HG03565 (cell line): ENCODE results near the gene CACNA1C.
"Not testable (repeated sequence)": the region's sequence is repeated elsewhere in the genome, so short reads cannot be mapped to it uniquely, and the experiment has no call there.

ENCODE experiments used
- ATAC-seq: cut with Tn5 transposase; IDR thresholded peaks from one replicate; pipeline ENCODE4 v1.9.1; 2021; ENCODE audit warnings: mild to moderate bottlenecking, moderate library complexity; ENCODE audit not compliant: unreplicated experiment

CACNA1C gene

GRCh38 chr12:2074792-2075191 is 22.0 kb downstream of the CACNA1C start:
- ATAC-seq, result no peak

- ATAC-seq, result no peak
These were observed 22.9 kb downstream of the CACNA1C start for GRCh38 chr12:2075508-2076195.

- ATAC-seq, result no peak
These were observed 23.4 kb downstream of the CACNA1C start for GRCh38 chr12:2076196-2076570.

DNA sequence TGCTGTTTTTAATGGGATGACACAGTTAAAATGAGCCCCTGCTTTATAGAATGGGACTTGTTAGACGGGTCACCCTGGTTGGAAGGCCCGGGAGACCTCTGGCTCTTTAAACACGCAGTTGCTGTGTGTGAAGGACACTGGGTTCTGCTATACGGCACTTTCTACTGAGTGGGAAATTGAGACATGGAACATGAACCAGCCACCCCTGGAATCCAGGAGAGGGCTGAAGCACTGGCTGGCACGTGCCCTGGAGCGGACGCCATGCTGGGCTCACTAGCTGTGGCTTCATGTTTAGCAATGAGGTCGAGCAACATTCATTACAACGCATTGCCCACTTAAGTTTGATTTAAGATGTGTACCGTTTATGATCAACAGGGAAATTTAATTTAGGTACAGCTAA is 23.9 kb downstream of the CACNA1C start:
- no peak for ATAC-seq

- ATAC-seq, result no peak
These were observed 27.8 kb downstream of the CACNA1C start for GRCh38 chr12:2080604-2081003.

GRCh38 chr12:2082321-2082720 is 29.5 kb downstream of the CACNA1C start:
- ATAC-seq, result no peak

DNA sequence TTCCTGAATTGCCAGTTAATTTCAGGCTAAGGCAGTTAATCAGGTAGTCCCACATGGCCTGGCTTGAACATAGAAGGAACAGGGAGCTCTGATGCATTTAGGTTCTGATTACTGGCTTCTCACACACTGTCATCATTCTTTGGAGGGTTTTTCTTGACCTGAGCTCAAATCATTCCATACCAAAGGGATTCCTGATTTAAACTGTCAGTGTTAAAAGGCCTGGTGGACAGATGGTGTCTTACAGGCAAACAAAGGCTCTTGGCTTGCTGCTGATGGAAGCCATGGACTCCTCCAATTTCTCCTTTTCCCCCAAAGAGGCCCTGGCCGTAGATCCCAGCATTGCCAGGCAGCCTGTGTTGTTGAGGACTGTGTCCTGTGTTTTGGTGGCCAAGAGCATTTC is 30.2 kb downstream of the CACNA1C start:
- ATAC-seq, result no peak

DNA sequence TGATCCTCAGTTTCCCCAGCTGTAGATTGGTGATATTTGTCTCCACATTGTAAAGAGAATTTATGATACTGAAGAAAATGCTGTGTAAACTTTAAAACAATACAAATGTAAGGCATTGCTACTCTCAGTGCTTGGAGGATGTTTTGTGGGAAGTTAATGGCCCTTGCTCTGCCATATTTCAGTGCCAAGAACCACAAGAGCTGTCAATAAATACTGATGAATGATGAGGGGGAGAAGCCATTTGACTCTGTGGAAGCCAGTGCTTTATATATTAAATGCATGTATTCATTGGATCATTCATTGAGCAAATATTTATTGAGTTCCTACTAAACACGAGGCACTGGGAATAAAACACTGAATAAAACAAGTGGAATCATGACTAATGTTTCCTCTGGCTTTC is 30.8 kb downstream of the CACNA1C start:
- ATAC-seq, result no peak

GRCh38 chr12:2084553-2085296 is 31.9 kb downstream of the CACNA1C start:
- no peak for ATAC-seq

- ATAC-seq, result no peak
These were observed 39.6 kb downstream of the CACNA1C start for GRCh38 chr12:2092354-2092753.

DNA sequence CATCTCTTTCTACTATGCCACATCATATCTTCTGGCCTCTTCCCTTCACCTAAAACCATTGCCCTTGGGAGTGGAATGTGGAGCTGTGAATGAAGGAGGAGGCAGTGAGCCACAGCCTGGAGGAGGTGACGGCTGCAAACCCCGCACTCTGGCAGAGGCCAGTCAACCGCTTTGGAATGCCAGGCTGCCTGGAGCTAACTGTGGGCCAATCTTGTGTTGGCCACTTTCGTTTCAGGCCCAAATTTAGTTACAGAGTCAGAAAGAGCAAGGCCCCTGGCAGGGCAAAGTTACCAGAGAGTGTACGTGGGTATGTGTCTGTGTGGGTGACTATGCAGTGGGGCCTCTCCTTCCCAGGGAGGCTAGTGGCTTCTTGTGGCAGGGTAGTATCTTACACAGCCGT is 40.1 kb downstream of the CACNA1C start:
- no peak for ATAC-seq

DNA sequence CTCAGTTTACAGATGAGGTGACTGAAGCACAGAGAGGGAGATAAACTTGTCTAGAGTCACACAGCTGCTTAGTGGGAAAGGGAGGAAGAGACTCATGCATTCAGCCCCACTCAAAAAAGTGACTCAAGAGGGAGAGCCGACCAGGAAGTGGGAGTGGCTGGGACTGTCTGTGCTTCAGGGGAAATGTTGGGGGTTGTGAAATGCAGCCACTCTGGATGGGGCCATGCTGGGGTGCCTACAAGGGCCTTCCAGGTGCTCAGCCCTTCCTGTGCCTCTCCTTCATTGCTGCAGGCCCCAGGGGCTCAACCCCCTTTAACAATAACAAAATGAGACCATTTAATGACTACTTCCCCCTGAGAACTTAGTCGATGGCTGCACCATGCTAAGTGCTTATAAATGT is 41.8 kb downstream of the CACNA1C start:
- ATAC-seq, result no peak

DNA sequence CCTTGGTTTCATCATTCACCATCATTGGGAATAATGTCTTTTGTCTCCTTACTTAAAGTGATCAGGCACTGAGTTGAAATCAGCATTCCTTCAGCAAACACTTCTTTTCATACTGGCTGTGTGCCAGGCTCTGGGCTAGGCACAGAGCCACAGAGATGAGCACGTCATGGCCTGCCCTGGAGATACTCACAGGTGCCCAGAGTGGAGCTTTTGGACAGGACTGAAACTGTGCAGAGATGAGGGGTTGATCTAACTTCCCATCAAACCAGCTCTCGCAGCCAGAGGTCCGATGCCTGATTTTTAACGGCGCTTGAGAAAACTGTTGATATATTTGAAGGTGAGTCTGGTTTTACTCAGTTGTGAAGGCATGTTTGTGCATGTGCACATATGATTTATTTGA is 43.1 kb downstream of the CACNA1C start:
- ATAC-seq, result no peak

- ATAC-seq, result no peak
These were observed 44.8 kb downstream of the CACNA1C start for GRCh38 chr12:2097617-2098016.

DNA sequence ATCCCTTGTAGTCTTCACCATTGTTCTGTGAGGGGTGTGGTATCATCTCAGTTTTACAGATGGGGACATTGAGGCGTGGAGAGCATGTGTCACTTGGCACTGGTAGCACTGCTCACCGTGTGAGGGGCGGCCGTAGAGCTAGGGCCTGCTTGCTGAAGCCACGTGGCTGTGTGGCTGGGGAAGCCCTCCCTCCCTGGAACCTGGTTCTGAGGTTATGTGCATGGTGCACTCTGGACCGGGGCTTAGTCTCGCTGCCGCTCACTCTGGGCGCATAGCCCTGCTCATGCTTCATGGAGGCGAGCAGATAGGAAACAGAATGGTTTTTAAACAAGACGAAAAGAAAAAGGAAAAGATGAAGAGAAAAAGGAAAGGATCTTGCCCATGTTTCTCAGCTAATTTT is 46.1 kb downstream of the CACNA1C start:
- no peak for ATAC-seq

- ATAC-seq, result no peak
These were observed 46.8 kb downstream of the CACNA1C start for GRCh38 chr12:2099595-2099994.

DNA sequence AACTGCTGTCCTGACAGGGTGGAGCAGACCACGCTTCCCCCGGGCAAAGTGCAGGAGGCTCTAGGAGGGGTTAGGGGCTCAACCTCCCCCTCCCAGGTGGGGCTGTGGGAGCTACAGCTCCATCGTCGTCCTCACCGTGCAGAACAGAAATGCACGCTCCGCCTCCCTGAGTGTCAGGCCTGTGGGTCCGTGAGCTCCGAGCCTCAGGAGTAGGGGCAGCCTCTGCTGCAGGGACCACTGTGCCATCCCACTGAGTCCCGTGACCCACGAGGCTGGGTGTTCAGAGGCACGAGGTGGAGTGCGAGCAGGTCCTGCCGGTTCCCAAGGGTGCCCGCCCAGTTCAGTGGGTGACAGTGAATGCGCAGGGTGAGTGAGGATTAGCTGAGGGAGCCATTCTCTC is 48.6 kb downstream of the CACNA1C start:
- ATAC-seq, result no peak

- ATAC-seq, result no peak
These were observed 49.0 kb downstream of the CACNA1C start for GRCh38 chr12:2101771-2102170.

DNA sequence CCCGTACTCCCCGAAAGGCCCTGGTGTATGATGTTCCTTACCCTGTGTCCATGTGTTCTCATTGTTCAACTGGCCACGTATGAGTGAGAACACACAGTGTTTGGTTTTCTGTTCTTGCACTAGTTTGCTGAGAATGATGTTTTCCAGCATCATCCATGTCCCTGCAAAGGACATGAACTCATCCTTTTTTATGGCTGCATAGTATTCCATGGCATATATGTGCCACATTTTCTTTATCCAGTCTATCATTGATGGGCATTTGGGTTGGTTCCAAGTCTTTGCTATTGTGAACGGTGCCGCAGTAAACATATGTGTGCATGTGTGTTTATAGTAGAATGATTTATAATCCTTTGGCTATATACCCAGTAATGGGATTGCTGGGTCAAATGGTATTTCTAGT is 49.9 kb downstream of the CACNA1C start:
- ATAC-seq, result not testable (repeated sequence)

DNA sequence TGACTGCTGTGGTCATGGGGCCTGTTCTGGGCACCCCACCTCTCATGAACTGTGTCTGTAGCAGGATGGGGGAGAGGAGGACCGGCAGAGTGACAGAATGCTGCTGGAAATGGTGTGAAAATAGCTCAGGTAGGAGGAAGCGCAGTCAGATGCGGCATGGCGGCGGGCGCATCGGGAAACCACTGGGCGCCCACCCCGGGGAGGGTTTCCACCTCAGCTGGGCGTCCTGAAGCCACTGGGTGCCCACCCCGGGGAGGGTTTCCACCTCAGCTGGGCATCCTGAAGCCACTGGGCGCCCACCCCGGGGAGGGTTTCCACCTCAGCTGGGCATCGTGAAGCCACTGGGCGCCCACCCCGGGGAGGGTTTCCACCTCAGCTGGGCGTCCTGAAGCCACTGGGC is 52.6 kb downstream of the CACNA1C start:
- ATAC-seq, result not testable (repeated sequence)

DNA sequence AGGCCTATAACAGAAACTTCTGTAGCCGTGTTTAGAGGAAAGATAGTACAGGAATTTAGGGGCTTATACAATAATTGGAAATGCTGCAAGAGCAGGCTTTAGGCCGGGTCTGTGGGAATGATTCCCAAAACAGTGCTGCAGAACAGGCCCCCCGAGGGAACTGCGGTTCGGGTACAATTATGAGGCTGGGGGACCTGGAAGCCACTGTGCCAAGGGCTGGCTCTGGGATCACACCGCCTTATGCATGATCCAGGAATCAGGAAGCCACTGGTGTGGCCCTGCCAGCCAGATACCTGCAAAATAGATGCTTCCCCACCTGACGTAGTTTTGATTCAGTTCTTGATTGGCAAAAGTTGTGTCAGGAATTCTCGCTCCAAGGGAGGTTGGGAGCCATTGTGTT is 55.4 kb downstream of the CACNA1C start:
- ATAC-seq, result no peak

- no peak for ATAC-seq
These were observed 56.3 kb downstream of the CACNA1C start for GRCh38 chr12:2108975-2109671.
